Glomerular visceral epithelial cell (primary cell): ENCODE results near the gene UBALD1.

ENCODE experiments used
- DNase-seq: peaks from one replicate; pipeline ENCODE4 v3.0.0-alpha.2; 2016; ENCODE audit errors: extremely low spot score

UBALD1 gene

DNA sequence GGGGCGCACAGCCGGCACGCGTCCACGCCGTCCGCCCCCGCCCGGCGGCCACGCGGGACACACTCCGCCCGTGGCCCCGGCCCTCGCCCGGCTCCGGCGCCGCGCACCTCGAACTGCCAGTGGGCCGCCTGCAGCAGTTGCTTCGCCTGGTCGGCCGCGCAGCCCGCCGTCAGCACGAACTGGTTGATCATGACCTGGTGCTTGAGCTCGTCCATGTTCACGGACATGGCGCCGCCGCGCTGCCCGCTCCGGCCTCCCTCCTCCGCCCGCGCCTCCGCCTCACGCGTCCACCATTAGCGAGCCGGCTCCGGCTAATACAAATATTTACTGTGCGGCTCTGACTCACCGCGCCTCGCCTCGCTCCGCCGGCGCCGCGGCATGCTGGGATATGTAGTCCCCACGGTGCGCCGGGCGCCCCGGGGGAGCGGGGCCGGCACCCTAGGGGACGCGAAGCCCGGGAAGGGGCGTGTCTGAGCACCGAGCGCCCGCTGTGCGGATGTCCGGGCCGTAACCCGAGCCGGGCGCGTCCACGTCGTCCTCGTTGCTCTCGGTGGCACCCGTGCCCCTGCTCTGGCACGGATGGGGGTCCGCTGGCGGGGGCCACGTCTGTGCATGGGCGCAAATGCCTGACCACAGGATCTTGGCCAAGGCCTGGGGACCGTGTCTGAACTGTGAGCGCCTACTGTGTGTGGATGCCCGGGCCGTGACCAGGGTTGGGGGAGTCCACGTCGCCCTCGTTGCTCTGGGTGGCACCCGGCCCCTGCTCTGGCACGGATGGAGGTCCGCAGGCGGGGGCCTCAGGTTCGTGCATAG, at the start of gene UBALD1:
UBALD1 (minus strand) TSS at position 318 of the 813 bp plus-strand sequence; CDS start at position 227, 91 bp downstream.
- peak; percentile 86 for DNase-seq

DNA sequence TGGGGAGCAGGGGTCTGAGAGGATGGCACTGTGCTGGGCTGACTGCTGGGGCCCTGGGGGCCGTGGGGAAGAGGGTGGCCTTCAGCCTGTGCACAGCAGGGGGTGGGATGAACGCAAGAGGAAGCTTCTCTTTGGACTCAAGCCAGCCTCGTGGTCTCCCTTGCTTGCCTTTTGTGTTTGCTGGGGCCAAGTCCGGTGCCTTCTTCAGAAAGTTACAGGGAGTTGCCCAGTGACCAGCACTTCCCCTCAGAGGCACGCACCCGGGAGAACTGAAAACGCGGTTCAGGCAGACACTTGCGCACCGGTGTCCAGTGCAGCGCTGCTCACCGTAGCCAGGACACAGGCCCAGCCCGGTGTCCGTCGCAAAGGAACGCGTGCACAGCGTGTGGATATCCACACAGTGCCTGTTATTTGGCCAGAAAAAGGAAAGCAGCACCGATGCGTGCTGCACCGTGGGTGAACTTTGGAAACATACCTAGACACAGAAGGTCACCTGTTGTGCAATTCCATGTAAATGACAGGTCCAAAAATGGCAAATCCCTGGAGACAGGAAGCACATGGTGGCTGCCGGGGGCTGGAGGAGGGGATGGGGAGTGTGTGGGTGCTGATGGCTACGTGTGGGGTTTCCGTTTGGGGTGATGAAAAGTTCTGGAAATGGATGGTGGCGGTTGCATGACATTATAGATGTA, 49.2 kb upstream of the UBALD1 start:
- DNase-seq, result peak; percentile 15

DNA sequence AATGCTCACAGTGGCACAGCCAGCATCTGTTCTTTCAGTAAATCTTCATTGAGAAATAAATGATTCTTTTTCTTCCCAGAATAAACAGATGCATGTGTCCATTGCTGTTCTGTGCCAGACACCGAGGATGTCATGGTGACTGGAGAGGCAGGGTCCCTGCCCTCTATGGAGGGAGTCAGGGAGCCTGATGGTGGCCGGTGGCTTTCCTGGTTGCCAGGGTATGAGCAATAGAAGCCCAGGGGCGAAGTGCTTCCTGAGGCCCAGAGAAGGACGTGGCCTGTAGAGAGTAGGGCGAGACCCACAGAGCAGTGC, 48.7 kb upstream of the UBALD1 start:
- DNase-seq, result no peak

DNA sequence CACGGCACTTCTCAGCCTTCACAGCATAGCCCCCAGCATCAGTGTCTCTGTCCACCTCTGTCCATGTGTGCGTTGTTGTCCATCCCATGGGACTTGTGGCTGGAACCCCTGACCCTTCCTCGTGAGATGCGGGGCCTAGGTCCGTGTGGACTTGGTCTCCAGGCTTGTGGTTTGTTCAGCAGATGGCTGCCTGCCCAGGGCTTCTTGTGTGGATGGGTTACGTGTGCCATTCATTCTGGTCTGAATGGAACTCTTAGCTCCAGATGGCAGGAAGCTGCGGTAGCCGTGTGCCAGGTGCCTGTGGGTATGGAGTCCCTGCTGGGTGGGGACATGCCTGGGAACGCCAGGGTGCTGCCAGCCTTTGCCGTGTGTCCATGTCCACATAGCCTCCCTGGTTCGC, 47.0 kb upstream of the UBALD1 start:
- DNase-seq, result no peak

DNA sequence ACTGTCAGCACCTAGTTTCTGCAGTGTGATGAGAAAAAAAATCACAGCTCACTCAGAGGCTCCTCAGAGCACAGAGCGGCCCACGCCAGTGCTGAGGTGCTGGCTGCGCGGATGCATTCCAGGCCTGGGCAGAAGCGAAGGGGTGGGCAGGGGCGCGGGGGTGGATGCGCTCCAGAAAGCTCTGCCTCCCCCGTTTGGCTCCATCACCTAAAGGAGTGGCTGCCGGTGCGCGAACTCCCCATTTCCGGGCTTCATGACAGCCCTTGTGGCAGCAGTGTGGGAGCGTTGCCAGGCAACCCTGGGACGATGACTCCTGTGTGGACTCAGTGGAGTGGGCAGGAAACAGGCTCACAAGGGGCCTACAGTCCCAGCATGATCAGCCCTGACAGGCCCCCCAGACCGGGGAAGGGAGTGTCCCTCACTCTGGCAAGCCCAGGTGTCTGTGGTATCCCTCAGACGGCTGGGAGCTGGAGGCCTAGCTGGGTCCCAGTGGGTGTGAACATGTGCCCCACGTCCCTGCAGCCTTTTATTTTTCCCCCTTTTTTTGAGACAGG, 45.8 kb upstream of the UBALD1 start:
- peak; percentile 87 for DNase-seq

DNA sequence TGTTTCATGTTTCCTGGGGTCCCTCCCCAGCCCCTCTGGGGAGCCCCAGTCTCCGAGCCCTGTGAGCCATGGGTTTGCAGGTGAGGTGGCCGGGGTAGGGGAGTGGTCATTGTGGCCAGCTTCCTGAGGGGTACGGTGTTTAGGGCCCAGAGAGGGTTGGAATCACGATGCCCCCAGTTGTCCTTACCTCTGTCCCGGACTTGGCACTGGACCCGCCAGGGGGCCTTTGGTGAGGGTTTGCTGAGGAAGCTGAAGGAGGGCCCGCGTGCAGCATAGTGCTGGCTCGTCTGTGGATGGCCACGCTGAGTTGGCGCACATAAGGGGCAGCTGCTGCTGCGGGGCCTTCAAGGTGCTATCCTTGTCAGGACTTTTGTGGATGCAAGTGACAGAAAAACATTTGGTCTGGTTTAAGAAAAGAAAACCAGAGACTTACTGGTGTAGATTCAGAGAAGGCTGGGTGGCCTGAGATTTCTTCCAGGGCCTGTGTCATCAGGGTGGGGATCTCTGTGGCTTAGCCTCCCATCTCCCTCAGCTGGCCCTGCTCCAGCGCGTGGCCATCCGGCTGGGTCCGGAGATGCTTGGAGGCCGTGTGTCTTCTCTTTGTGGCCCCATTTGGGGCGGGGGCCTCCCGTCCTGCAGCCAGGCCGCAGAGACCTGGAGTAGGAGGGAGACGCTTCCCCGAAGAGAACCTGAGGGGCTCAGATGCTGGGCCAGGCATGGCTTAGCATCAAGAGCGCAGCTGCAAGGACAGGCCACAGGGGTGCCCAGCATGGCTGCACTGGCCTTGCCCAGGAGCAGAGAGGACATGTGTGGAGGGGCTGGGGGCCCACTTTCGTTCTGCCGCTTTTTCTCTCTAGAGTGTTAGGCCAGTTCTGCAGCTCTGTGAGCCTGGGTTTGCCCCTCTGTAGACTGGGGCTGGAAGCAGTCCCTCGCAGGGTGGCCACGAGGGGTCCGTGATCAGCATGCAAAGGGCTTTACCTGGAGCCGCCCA, 45.0 kb upstream of the UBALD1 start:
- no peak for DNase-seq

DNA sequence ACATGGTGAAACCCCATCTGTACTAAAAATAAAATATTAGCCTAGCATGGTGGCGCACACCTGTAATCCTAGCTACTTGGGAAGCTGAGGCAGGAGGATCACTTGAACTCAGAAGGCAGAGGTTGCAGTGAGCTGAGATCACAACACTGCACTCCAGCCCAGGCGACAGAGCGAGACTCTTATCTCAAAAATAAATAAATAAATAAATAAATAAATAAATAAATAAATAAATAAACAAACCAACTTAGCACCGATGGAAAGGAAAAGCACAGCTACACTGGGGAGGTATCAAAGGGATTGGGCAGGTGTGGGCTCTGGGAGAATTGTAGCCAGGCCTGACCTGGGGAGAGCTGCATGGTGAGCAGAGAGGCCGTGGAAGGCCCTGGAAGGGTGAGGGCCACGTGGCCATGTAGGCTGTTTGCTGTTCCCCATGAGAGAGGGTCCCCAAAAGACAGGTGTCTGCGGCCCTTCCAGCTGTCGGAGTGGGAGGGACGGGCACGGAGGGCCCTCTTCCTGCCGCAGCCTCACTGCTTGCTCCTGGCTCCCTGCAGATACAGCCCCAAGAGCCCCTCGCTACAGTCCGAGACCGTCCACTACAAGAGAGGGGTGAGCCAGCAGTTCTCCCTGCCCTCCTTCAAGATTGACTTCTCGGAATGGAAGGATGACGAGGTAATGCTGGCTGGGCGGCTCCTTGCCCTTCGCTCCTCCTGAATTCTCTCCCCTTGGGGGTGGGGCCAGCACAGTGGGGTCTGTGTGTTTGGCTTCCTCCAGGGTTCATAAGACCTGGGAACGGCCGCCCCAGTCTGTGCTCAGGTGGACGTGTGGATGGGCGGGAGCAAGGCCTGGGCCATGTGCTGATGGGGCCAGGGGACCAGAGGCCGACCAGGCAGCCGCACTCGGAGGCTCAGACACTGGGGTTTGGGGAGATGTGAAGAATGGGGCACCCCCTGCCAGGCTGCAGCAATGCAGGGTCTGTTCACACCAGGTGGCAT, 42.3 kb upstream of the UBALD1 start:
- no peak for DNase-seq

DNA sequence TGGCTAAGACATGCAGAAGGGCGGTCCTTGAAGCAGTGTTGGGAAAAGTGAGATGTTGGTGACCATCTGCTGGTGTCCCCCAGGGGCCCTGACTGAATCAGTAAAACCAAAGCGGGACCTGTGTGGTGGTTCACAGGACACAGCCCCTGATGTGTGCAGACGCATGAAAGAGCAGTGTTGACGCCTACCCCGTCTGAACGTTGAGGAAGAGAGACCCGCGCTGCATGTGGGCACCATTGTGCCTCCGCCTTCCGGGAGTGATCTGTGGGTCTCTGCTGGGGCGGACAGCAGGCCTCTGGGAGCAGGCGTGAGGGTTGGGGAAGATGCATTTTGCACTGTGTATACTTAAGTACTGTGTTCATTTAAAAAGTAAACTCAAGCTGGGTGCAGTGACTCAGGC, 41.5 kb upstream of the UBALD1 start:
- DNase-seq, result no peak

DNA sequence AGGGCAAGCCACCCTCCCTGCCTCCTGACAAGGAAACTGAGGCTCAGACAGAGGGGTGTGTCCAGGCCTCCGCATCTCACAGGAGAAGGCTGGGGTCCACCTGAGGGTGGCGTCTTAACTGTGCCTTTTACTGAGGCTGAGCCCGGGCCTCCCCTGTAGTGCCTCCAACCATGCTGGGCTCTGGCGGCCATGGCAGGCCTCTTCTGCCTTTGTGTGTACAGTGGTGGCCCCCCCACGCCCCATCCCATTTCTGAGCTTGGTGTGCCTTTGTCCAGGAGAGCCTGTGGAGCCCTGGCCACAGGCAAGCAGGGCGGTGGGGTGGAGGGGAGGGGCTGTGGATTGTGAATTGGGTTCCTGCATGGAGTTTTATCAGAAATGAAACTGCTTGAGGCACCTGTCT, 41.1 kb upstream of the UBALD1 start:
- DNase-seq, result no peak

DNA sequence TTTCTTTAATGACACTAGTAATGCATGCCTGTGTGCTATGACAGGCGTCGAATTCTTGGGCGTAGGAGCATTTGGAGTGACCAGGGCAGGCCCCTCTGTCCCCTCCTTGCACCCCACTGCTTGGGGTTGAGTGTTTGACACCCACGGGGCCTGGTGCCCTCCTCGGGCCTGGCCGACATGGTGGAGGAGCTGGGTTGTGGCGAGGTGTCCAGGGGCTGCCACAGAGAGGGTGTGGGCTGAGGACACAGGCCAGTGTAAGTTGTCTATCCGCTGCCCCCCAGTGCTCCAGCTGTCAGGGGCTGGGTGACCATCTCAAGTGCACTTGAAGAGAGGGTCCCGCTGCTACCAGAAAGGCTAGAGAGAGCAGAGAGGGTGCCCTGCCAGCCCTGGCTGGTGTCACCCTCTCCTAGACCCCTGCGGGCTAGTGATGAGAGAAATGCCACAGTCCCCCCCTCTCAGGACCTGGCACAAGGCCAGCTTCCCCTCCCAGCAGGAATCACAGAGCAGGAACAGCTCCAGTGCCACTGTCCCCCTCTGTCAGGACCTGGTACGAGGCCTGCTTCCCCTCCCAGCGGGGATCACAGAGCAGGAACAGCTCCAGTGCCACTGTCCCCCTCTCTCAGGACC, 40.4 kb upstream of the UBALD1 start:
- DNase-seq, result no peak

DNA sequence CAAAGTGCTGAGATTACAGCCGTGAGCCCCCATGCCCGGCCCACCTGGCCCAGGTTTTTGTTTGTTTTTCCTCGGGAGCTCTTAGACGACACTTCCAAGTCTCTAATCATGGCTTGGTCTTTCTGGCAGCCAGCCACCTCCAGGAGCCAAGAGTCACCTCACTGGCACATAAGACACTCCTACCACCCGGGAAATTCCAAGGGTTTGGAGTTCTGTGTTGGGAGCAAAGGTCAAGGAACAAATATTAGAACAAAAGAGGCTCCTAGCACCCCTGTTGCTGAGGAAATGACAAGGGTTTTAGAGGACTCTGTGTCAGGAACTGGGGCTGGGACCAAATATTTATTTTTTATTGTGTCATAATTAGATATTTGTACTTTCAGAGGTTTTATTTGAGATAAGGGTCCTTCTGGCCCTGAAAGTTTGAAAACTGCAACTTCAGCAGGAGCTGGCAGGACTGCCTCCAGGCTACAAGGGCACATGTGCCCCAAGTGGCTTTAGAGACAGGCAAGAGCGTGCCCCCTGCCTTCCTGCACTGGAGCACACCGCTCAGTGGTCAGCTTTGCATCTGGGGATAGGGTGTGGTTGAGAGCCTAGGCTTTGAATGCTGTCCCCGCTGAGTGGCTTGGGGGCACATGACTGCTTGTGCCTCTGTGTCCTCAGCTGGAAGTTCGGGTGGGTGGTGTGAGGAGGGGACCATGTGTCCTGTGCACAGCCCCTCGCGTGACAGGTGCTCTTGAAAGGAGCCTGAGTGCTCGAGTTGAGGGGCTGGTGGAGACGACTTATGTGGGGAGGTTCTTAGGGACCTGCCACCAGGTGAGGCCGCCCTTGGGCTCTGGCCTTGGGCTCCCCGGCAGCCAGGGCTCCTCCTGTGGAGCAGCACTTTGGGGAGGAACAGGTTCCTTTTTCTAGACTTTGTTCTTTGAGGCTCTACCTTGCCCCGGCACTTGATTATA, 39.6 kb upstream of the UBALD1 start:
- DNase-seq, result peak; percentile 43

DNA sequence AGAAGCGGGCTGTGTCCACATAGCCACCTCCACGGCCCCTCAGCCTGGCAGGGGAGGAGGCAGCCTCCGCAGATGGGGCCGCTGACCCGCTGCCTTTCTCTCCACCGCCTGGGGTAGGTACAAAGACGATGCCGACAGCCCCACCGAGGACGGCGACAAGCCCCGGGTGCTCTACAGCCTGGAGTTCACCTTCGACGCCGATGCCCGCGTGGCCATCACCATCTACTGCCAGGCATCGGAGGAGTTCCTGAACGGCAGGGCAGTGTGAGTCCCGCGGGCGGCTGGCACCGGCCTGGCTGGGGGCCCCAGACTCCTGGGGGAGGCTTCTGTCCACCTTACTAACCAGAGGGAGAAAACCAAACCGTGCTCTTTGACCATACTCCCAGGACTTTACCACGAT, 37.9 kb upstream of the UBALD1 start:
- DNase-seq, result no peak

DNA sequence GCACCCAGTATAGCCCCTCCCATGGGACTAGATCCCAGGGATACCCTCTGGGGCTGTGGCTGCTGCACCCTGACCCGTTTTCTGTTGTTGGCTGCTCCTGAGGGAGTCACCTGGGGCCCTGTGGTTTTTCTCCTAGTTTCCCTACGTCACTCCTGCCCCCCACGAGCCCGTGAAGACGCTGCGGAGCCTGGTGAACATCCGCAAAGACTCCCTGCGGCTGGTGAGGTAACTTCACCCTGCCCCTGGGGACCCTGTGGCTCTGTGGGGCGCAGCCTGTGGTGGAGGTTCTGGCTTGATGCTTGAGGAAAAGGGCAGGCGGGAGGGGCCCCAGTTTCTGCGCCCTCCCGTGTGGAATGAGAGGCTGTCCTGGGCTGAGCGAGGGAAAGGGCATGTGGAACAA, 37.1 kb upstream of the UBALD1 start:
- no peak for DNase-seq

DNA sequence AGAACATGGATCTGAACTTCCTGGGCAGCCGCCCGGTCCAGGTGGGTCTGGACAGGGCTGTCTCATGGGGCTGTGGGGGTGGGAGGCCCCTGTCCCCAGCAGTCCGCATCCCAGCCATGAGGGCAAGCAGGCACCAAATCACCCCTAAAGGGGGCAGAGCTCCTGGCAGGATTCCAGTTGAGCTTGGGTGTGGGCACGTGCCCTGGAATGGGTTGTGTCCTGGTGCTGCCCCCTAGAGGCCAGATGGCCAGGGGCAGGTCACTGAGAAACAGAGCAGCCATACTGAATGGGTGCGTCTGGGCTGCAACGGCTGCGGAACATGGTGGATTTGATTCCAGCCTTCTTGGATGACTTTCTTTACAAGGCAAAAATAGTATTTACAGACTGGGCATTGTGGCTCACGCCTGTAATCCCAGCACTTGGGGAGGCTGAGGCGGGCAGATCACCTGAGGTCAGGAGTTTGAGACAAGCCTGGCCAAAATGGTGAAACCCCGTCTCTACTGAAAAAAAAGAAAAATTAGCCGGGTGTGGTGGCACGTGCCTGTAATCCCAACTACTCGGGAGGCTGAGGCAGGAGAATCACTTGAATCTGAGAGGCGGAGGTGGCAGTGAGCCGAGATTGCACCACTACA, 35.9 kb upstream of the UBALD1 start:
- DNase-seq, result peak; percentile 54

DNA sequence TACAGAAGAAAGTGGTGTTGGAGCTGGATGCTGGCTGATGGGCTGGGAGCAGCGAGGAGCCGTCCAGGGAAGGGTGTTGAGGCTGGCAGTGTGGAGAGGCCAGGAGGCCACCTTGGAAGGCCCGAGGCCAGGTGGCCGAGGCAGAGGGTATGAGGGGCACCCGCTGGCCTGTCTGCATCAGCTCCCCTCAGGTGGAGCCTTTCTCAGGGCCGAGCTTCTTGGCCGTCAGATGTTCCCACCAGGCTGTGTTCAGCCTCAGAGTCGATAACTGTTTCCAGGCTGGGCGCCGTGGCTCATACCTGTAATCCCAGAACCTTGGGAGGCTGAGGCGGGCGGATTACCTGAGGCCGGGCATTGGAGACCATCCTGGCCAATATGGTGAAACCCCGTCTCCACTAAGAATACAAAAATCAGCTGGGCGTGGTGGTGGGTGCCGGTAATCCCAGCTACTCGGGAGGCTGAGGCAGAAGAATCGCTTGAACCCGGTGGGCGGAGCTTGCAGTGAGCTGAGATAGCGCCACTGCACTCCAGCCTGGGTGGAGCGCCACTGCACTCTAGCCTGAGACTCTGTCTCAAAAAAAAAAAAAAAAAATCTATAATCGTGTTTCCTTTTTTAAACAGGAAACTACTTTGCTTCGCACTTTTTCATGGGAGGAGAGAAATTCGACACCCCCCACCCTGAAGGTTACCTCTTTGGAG, 35.2 kb upstream of the UBALD1 start:
- DNase-seq, result no peak

DNA sequence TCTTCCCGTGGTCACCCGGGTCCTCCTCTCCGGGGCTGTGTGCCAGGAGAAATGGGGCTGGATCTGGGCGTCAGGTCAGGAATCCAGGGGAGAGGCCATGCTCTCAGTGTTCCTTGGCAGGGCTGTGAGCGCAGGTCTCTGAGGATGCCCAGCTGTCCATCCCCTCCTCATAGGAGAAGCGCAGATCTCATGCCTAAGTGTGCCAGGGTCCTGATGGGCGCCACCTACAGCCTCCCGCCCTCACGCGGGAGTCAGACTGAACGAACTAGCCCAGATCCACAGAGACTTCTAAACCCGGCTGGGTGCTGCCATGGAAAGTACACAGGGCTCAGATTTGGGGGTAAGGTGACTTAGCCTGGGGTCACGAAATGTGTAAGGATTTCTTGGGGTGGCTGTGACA, 34.2 kb upstream of the UBALD1 start:
- no peak for DNase-seq

DNA sequence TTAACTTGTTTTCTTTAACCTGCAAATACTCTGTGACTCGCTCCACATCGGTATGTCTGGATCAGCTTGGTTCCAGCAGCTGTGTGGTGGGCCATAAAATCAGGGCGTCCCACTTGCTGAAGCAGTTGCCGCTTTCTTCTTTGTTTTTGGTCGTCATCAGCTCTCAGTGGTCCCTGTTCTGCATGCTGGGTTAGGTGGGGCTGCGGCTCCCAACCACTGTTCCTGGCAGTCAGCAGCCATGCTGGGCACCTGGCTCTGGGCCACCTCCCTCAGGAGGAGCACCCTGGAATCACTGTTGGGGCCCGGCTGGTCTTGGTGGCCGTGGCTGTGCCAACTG, 32.9 kb upstream of the UBALD1 start:
- DNase-seq, result no peak
